ENCODE results near the gene NIPSNAP2. TPM values are rescaled to one million over a fixed set of nuclear protein-coding genes. Genes with fewer than 3 reads are reported as not detected.

The NIPSNAP2 gene
- 100 to 1,000 TPM; 221 to 455 (median 348) TPM for total RNA-seq
- polyA plus RNA-seq: 100 to 1,000 TPM in 1 of 2 donors, 10 to 100 TPM in 1; 93.8 to 124 TPM
- long read RNA-seq, donor 1, full-length matches to known transcripts: 438 of 503 reads
- long read RNA-seq, donor 1, partial matches to known transcripts: 35 of 503 reads
- long read RNA-seq, donor 1, other reads (novel, unspliced or antisense): 30 of 503 reads
- long read RNA-seq, donor 2, full-length matches to known transcripts: 556 of 647 reads
- long read RNA-seq, donor 2, partial matches to known transcripts: 39 of 647 reads
- long read RNA-seq, donor 2, other reads (novel, unspliced or antisense): 52 of 647 reads
- long read RNA-seq, donor 3, full-length matches to known transcripts: 1,171 of 1,421 reads
- long read RNA-seq, donor 3, partial matches to known transcripts: 180 of 1,421 reads
- long read RNA-seq, donor 3, other reads (novel, unspliced or antisense): 70 of 1,421 reads

- peak; percentile 30 to 71 (median 55) for TF ChIP-seq CTCF (IDR thresholded peaks at IDR 0.05)
- DNase-seq (peak; percentile 86 to 91), ATAC-seq (peak; percentile 93 to 96 (median 94))
- Histone ChIP-seq H3K4me3 (peak within 1 kb of the TSS; percentile 26 to 80 (median 62)), H3K9me3 (no peaks in the 10 kb centered on the region), H3K4me1 (peaks cover 3 to 52% (median 28%) of the 10 kb centered on the region in 9 donors), H3K36me3 (peaks cover 0 to 28% (median 0%) of the 10 kb centered on the region in 9 donors), H3K27me3 (no peaks in the 10 kb centered on the region), H3K27ac (peak within 1 kb of the TSS; percentile 85 to 99 (median 98))
- intact Hi-C loops (cut with DNase I): loop anchor here in 6 of 10 donors (1.0 to 10.0 kb wide), 8 partner anchors 77 to 600 kb away; partner anchors contain the start of genes ZNF713 (in 3 of the 6), CCT6A (in 1 of the 6), LANCL2 (in 1 of the 6) and PSPH (in 1 of the 6)
- WGBS, 2 donors: 0 to 1% methylated on average over 72 to 104 of the region's 105 CpGs
Measured at GRCh38 chr7:55964261-55965099, at the start of gene NIPSNAP2. Gene NIPSNAP2, plus strand, starts transcription at chr7:55964585. Its CDS starts 25 bp downstream, at chr7:55964610.

GRCh38 chr7:55917771-55918170, 46.6 kb upstream of the NIPSNAP2 start:
- H3K27me3 ChIP-seq: no peaks in the 10 kb centered on the region
- no peaks in the 10 kb centered on the region for H3K9me3 ChIP-seq
- ATAC-seq (no peak), DNase-seq (no peak)
- intact Hi-C loops (cut with DNase I): no loop called here
- TF ChIP-seq CTCF (IDR thresholded peaks at IDR 0.05): no peak
- 100% methylated on average over 1 of the region's 1 CpG for WGBS, 2 donors
- H3K27ac ChIP-seq: no peak overlapping the region
- H3K4me3 ChIP-seq: no peak overlapping the region
- H3K4me1 ChIP-seq: no peaks in the 10 kb centered on the region
- peaks cover 0 to 69% (median 4%) of the 10 kb centered on the region in 9 donors for H3K36me3 ChIP-seq

- TF ChIP-seq CTCF (IDR thresholded peaks at IDR 0.05): no peak
- ATAC-seq (no peak), DNase-seq (no peak)
- H3K27ac ChIP-seq: no peak overlapping the region
- H3K27me3 ChIP-seq: no peaks in the 10 kb centered on the region
- H3K9me3 ChIP-seq: peaks cover 0 to 18% (median 0%) of the 10 kb centered on the region in 11 donors
- H3K4me1 ChIP-seq: no peaks in the 10 kb centered on the region
- whole genome bisulfite sequencing, 2 donors: 93 to 95% methylated on average over 5 of the region's 5 CpGs
- intact Hi-C loops (cut with DNase I): no loop called here
- H3K4me3 ChIP-seq: no peak overlapping the region
- H3K36me3 ChIP-seq: peaks cover 0 to 74% (median 13%) of the 10 kb centered on the region in 9 donors
Measured at GRCh38 chr7:55928006-55928767, 36.2 kb upstream of the NIPSNAP2 start.

All from heart right ventricle (tissue), 16 donors.